ENCODE data around the gene CRTAC1. TPM values are rescaled to one million over a fixed set of nuclear protein-coding genes. Genes with fewer than 3 reads are reported as not detected.

Gene CRTAC1
- total and polyA plus RNA-seq, 11 donors = 0.38 to 8.6 (median 1.7) TPM

- no peak for TF ChIP-seq POLR2A (IDR thresholded peaks at IDR 0.05)
- TF ChIP-seq CTCF (IDR thresholded peaks at IDR 0.05) = no peak
- H3K36me3 ChIP-seq = no peaks in the 10 kb centered on the region
- DNase-seq (no peak), ATAC-seq (no peak)
- H3K27ac ChIP-seq = no peak overlapping the region
- intact Hi-C loops (cut with DNase I) = no loop called here
- WGBS, 4 donors = 67 to 75% (median 71%) methylated on average over 9 of the region's 9 CpGs
- no peak overlapping the region for H3K4me3 ChIP-seq
- no peaks in the 10 kb centered on the region for H3K9me3 ChIP-seq
- peaks cover 0 to 2% (median 0%) of the 10 kb centered on the region in 12 donors for H3K4me1 ChIP-seq
- peaks cover 0 to 28% (median 3%) of the 10 kb centered on the region in 9 donors for H3K27me3 ChIP-seq
Measured at GRCh38 chr10:98010939-98011685, 19.3 kb downstream of the CRTAC1 start.

DNA sequence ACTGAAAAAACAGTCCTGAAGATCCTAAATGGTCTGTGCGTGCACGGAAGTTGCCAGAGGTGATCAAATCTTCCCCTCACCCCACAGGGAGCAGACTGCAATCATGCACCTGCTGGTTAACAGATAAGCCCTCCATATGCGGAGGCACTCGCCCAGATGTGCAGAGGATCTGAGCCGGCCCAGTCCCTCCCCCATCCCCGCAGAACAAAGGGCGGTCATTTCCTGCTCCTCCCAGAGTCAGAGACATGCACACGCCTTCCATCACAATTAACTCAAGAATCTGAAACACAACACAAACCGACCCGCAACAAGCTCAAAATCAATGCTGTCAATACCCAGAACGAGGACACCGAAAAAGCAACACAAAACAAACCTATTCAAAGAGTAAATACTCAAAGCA is 24.2 kb downstream of the CRTAC1 start:
- ATAC-seq = no peak
- intact Hi-C loops (cut with DNase I) = no loop called here
- WGBS, 4 donors = 7 to 14% (median 9%) methylated on average over 12 of the region's 12 CpGs
- no peaks in the 10 kb centered on the region for H3K9me3 ChIP-seq
- H3K27ac ChIP-seq = no peak overlapping the region
- TF ChIP-seq CTCF (IDR thresholded peaks at IDR 0.05) = no peak
- TF ChIP-seq POLR2A (IDR thresholded peaks at IDR 0.05) = no peak
- H3K4me1 ChIP-seq = peaks cover 0 to 4% (median 0%) of the 10 kb centered on the region in 12 donors
- H3K4me3 ChIP-seq = no peak overlapping the region
- H3K27me3 ChIP-seq = peaks cover 0 to 25% (median 5%) of the 10 kb centered on the region in 9 donors
- H3K36me3 ChIP-seq = no peaks in the 10 kb centered on the region
- DNase-seq = no peak

- H3K4me3 ChIP-seq = no peak overlapping the region
- 67 to 78% (median 72%) methylated on average over 9 of the region's 9 CpGs for WGBS, 4 donors
- DNase-seq (no peak), ATAC-seq (no peak)
- H3K27me3 ChIP-seq = peaks cover 0 to 16% (median 5%) of the 10 kb centered on the region in 9 donors
- TF ChIP-seq POLR2A (IDR thresholded peaks at IDR 0.05) (no peak), CTCF (IDR thresholded peaks at IDR 0.05) (no peak)
- H3K9me3 ChIP-seq = peaks cover 0 to 17% (median 4%) of the 10 kb centered on the region in 12 donors
- intact Hi-C loops (cut with DNase I) = no loop called here
- H3K4me1 ChIP-seq = peaks cover 0 to 4% (median 0%) of the 10 kb centered on the region in 12 donors
- H3K27ac ChIP-seq = no peak overlapping the region
- H3K36me3 ChIP-seq = no peaks in the 10 kb centered on the region
Measured at GRCh38 chr10:98001736-98002135, 28.7 kb downstream of the CRTAC1 start.

GRCh38 chr10:98000346-98000745 is 30.1 kb downstream of the CRTAC1 start:
- Histone ChIP-seq H3K27me3 (peaks cover 0 to 6% (median 0%) of the 10 kb centered on the region in 9 donors), H3K36me3 (no peaks in the 10 kb centered on the region), H3K27ac (no peak overlapping the region), H3K4me1 (no peaks in the 10 kb centered on the region), H3K9me3 (peaks cover 0 to 17% (median 4%) of the 10 kb centered on the region in 12 donors), H3K4me3 (no peak overlapping the region)
- WGBS, 4 donors = 84 to 90% (median 88%) methylated on average over 10 to 11 of the region's 11 CpGs
- intact Hi-C loops (cut with DNase I) = no loop called here
- ATAC-seq (no peak), DNase-seq (no peak)
- TF ChIP-seq POLR2A (IDR thresholded peaks at IDR 0.05) (no peak), CTCF (IDR thresholded peaks at IDR 0.05) (no peak)

All from heart left ventricle (tissue), 16 donors.